ENCODE results near the gene PIGP.
"Not testable (repeated sequence)": the region's sequence is repeated elsewhere in the genome, so short reads cannot be mapped to it uniquely, and the experiment has no call there.

PIGP gene

DNA sequence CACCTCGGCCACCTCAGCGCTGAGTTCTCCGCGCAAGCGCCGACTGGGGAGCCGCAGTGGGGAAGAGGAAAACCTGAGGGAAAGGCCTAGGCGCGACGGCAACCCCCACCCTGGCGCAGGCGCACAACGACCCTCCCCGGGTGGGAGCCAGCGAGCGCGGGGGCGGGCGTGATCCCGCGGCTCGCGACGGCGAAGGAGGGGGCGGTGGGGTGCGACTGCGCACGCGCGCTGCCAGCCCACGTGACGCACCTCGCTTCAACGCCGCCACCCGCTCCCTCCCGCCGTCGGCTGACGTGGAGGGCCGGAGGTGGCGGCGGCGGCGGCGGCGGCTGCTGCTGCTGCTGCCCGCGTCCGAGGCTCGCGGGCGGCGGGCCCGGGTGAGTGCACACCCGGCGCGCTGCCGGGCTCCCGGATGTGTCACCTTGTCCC lies at the start of gene PIGP, which contains the start of gene TTC3:
PIGP (minus strand) TSS at position 84 of the 429 bp plus-strand sequence. CDS start 556 bp downstream, outside the sequence.
TTC3 (plus strand) TSS at position 267 of the 429 bp plus-strand sequence. CDS start 14,004 bp downstream, outside the sequence.
- peak; percentile 91 for DNase-seq

DNA sequence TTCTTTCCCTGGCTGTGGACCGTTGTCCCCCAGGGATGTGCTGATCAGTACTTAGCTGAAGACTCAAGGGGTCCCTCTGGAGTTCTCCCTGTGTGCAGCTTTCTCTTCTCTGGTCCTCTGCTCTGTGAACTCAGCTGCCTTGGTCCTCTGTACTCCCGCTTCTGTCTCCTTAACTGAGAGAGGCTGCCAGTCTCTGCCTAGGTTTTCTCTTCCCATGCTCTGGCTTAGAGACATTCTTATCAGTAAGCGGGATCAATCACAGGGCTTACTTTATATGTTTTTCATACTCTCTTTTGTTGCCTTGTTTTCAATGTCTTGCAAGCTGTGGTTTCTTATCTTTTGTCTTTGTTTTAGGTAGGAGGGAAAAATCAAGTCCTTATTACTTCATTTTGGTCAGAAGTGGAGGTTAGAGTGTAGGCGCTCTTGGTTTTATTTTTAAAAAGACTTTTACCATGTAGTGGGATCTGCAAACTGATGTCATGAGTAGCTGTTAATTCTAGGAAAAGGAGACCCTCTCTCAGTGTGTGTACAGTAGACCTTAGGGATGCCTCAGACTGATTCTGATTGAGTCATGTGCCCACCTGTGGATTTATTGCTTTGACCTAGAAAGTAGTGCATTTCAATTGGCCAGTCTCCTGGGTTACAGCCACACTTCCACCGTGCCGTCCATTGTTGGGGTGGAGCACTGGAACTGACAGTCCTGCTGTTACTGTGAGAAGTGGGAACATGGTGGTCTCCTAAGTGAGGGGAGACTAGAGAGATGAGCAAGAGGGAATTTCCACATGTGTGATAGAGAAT lies 46.7 kb upstream of the PIGP start:
- no peak for DNase-seq

DNA sequence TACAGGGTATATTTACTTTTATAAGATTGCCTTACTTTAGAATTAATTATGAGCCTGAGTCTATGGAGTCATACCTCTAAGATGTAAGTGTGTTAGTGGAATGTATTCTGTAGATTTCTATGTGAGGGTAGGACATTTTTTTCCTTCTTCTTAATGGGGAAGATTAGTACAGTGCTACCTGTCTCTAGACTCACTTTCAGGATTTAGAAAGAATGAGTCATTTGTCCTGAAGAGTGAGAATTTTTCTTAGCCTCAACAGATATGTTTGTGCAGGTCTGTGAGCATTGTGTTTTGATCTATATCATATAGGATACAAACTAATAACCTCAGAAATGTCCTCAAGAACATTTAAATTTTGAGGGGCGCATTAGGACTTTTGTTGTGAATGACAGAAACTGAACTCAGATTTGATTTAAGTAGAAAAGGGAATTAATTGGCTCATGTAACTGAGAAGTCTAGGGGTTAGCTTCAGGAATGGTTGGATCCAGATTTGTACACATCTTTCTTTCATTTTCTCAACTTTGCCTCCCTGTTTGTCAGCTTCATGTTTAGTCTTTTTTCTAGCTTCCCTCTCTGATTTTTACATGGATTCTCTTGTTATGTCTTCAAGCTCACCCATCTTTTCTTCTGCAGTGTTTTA lies 45.4 kb upstream of the PIGP start:
- DNase-seq, result no peak

DNA sequence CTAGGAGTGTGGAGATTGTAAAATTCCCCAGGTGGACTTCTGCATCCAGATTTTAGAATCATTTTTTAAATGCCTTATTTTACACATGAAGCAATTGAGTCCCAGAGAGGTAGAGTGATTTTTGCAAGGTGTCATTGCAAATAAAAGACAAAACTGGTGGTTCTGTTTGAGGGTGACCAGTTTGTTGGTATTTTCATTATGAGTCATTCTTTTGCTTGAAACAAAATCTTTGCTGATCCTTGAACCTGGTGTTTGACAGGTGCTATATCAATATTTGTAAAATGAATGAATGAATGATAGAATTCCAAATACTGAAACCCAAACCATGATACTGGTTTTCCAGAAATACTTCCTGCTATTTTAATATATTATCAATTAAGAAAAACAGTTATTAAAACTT lies 44.3 kb upstream of the PIGP start:
- DNase-seq, result no peak

DNA sequence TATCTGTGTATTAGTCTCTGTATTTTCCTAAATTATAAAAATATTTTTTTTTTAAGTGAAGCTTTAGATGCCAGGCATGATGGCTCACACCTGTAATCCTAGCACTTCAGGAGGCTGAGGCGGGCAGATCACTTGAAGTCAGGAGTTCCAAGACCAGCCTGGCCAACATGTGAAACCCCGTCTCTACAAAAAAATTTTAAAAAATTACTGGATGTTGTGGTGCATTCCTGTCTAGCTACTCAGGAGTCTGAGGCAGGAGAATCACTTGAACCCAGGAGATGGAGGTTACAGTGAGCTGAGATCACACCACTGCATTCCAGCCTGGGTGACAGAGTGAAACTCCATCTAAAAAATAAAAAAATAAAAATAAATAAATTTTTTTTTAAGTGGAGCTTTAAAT lies 43.6 kb upstream of the PIGP start:
- not testable (repeated sequence) for DNase-seq

DNA sequence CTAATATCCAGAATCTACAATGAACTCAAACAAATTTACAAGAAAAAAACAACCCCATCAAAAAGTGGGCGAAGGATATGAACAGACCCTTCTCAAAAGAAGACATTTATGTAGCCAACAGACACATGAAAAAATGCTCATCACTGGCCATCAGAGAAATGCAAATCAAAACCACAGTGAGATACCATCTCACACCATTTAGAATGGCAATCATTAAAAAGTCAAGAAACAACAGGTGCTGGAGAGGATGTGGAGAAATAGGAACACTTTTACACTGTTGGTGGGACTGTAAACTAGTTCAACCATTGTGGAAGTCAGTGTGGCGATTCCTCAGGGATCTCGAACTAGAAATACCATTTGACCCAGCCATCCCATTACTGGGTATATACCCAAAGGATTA lies 41.4 kb upstream of the PIGP start:
- DNase-seq, result not testable (repeated sequence)

DNA sequence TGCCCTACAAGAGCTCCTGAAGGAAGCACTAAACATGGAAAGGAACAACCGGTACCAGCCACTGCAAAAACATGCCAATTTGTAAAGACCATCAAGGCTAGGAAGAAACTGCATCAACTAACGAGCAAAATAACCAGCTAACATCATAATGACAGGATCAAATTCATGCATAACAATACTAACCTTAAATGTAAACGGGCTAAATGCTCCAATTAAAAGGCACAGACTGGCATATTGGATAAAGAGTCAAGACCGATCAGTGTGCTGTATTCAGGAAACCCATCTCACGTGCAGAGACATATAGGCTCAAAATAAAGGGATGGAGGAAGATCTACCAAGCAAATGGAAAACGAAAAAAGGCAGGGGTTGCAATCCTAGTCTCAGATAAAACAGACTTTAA lies 38.2 kb upstream of the PIGP start:
- not testable (repeated sequence) for DNase-seq

DNA sequence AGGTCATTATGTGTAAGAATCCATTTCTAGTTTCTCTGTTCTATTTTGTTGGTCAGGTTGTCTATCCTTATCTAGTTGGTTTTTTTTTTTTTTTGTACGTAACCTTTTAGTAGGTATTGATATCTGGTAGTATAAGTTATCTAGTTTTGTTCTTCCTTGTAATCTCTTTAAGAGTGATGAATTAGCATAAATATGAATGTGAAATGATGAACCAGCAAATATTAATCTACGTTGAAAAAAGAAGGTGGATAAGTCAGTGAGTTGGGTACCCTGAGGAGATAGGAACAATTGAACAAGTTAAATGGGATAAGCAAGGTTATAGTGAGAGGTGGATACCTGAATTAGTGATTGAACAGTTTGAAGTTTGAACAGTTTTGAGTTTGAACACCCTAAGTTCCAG lies 34.1 kb upstream of the PIGP start:
- DNase-seq, result no peak

DNA sequence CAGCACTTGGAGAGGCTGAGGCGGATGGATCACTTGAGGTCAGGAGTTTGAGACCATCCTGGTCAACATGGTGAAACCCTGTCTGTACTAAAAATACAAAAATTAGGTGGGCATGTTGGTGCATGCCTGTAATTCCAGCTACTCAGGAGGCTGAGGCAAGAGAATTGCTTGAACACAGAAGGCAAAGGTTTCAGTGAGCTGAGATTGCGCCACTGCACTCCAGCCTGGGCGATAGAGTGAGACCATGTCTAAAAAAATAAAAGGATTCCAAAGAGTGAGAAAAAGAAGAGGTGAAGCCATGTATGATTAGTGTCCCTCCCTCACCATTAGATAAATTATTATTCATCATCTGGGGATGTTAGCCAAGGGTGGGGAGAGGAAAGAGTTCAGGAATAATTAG lies 29.9 kb upstream of the PIGP start:
- not testable (repeated sequence) for DNase-seq

DNA sequence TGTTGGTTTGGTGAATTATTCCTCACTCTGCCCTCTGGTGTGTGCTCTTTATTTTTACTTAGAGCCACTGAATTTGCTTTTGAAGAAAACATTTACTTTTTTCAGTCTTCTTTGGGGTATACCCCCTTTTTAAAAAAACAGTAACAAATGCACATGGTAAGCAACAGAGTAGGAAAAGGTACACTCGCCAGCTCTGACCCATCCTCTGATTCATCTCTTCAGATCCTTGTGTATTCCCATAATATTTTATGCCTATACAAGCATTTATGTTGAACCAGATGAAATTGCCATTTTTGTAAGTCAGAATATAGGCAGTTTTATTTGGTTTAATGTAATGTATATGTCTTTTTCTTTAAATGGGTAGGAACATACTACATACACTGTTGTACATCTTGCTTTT lies 28.5 kb upstream of the PIGP start:
- no peak for DNase-seq

DNA sequence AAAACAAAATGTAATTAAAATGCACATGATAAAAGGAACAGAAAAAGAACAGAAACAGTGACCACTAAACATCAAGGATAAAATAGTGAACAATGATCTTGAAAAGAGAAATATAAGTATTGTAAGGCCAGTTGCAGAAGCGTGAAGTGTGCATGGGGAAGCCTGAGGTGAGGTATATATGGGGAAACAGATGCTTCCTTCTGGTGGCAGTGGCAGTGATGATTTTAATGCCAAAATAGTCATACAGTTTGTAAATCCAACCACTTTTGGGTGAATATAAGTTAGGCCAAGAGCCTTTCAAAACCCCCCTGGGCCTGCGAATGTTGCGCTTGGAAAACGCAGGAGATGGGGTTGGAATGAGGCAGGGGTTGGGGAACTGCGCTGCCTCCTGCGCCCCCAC lies 27.4 kb upstream of the PIGP start:
- no peak for DNase-seq

DNA sequence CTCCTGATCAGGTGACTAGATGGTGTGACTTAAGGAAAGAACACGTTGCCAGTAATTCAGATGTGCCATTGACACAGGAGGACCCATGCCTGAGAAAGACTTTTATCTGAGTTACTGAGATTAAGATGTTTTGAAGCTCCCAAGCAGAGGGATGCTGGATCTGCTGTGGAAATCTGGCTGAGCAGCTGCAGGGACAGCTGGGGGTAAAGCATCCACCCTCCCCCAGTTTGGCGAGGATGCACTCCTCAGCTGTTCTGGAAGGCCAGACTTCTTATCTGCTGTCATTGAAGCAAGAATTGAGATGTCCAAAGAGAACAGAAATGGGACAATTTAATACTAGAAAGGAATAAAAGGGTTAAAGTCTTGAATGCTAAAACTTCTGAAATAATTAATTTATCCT lies 25.9 kb upstream of the PIGP start:
- no peak for DNase-seq

DNA sequence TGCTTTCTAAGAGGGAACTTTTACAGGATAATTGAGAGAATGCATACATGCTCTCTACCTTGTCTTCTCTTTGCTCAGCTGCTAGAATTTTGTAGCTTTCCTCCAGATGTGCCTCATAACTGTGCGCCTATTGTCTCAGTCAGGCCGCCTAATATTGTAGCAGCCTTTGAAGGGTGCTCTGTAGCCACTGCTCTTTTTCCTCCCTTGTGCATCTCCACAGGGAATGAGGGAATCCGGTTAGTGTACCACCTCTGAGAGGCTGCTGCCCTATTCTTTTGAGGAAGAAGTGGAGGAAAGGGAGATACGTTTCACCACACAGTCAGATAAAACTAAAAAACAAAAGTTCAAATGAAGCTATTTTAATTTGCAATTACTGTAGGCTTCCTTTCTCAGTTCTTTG lies 22.9 kb upstream of the PIGP start:
- DNase-seq, result no peak

DNA sequence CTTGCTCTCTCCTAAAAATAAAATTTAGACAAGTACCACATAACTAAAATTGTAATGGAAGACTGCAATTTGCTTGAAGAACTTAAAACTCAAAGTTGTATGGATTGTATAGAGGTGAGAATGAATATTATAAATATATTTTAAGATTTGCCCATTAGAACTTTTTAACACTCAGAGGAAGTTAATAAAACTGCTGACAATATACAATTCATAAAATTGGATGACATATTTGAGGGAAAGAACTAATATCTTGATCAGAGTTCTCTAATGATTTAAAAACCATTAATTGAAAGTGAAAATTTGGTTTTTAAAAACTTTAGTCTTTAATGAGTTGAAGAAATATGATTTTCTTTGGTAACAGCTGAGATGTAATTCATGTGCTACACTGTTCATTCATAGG lies 21.1 kb upstream of the PIGP start:
- no peak for DNase-seq

DNA sequence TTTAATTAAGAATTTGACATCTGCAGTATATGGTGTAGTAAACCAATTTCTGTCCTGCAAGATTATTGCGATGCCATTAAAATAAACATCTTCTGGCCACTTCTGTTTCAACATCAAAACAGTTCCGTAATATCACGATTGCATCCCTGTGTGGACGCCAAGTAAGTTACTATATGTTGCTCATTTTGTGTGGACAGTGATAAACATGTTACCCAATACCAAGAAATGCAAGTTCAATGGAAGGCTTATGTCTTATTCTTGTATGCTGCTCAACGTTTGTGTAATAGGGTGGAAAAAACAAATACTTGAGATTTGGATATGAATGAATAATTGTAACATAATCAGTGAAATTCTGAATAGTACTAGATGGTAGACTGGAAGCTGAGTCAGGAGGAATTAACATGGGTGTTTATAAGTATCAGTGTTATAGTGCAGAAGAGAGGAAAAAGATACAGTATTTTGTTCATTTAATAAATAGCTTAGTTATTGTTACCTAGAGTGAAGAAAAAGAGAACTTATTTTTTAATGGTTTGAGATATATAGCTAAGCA lies 15.4 kb upstream of the PIGP start:
- no peak for DNase-seq

DNA sequence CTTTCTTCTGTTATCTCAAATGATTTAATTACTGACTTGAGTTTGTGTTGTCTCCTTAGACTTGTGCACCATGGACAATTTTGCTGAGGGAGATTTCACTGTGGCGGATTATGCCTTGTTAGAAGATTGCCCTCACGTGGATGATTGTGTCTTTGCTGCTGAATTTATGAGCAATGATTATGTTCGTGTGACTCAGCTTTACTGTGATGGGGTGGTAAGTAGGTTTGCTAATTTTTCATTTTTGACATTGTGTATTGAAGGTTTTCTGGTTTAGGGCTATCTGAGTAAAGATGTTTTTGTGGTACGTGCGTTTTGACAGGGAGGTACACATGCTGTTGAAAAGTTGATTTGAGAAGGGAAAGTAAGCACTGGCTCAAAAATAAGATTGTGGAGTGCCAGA lies 14.3 kb upstream of the PIGP start:
- no peak for DNase-seq

DNA sequence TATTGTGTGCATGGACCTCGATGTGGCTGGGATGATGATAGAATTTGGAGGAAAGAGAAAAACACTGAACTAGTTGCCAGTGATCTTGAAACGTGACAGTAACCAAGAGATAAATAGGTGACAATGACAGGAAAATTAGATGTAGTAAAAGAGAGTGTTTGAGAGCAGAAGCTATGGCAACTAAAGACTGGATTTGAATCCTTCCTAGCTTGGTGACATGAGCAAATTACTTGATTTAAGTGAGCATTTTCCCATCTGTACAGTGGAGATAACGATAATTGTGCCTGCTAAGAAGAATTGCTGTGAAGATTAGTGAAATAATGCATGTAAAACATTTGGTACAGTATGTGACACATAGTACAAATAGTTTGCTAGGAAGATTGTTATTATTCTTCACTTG lies 12.9 kb upstream of the PIGP start:
- DNase-seq, result no peak

DNA sequence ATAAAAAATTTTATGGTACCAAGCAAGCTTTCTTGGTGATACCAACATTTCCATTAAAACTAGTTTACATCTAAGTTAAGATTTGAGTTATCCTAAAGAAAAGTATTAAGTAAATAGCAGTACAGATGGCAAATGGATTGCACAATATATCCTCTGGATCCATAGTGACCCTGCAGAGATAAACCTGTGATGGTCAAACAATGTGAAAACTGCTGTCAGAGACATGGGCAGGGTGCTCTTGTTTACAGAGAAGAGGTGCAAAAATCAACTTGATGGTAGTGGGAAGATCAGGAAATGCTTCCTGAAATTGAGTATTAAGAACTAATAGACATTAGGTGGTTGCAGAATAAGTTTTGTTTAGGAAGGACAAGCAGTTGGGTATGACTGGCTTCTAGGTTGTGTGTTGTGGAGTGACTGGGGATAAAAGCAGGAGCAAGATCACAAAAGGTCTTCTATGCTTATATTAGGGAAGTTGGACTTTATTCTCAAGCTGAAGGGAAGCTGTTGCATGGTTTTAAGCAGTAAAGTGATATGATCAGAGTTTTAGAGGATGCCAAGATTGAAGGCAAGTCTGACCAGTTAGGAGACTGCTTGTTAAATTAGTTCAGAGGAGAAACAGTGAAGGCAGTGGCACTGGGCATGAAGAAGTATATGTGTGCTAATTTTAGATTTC lies 10.1 kb upstream of the PIGP start:
- DNase-seq, result no peak

DNA sequence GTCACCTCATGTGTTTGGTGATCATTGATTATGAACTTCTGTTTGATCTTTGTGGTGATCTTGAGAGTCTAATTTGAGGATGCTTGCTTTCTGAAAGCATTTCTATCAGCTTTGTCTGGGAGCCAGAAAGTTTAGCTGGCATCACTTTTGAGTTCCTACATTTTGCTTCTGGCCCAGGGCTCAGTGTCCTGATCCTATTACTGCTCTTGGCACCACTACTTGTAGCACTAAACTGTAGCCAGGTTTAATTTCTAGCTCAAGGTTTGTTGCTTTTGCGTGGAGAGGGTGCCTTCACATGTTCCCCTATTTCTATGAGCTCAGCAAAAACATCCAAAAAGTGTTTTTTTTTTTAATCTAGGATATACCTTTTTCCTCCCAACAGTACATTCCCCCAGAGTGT lies 9.5 kb upstream of the PIGP start:
- no peak for DNase-seq

DNA sequence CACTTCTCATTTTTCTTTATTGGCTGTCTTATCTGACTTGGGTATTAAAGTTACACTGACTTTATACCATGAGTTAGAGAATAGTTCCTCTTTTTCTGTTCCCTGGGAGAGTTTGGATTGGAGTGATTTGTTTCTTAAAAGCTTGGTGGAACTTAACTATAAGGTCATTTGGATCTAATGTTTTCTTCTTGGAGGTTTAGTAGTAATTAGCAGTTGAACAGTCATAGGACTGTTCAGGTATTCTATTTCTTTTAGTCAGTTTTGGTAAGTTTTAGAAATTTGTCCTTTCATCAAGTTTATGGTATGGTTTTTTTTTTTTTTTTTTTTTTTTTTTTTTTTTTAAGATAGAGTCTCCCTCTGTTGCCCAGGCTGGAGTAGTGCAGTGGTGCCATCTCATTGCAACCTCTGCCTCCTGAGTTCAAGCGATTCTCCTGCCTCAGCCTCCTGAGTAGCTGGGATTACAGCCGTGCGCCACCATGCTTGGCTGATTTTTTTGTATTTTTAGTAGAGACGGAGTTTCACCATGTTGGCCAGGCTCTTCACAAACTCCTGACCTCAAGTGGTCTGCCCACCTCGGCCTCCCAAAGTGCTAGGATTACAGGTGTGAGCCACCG lies 6.4 kb upstream of the PIGP start:
- no peak for DNase-seq

DNA sequence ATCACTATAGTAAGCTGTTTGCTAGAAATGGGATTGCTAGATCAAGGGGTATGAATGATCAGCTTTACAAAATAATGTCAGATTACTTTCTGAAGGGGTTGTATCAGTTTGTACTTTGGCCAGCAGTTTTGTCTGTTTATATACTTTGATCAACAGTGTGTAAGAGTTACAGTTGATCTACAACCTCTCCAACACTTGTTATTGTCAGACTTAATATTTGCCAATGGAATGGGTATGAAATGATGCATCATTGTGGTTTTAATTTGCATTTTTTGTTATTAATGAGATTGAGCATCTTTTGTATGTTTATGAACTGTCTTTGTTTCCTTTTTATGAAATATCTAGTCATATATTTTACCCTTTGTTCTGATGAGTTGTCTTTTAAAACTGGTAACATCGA lies 4.5 kb upstream of the PIGP start:
- no peak for DNase-seq

DNA sequence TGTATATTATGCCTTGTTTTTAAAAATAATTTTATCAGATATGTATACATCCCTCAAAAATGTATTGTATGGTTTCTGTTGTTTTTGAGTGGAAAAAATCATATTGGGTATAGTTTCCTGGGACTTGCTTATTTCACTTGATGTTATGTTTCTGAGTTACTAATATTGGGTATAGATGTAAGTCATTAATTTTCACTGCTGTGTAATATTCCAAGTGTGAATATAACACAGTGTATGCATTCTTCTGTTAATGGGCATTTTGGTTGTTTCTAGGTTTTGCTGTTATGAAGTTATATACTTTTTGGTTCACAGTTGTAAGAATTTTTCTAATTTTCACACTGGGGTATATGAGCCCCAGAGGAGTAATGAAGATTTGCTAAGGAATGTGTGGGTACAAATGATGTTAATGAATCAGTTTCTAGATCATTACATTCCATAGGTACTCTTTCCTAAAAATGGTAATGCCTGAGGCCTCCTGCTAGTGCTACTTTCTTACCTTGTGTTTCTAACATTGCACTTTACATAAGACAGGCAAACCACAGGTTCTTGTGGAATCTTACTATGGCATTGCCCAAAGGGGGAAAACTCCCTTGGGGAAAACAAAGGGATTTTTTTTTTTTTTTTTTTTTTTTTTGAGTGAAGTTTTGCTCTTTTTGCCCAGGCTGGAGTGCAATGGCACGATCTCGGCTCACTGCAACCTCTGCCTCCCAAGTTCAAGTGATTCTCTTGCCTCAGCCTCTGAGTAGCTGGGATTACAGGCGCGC lies 3.4 kb upstream of the PIGP start:
- DNase-seq, result no peak

Measured in NCI-H2171 (cell line).